HG03457 (cell line): Measurements from ENCODE around the gene ODC1.
"Not testable (repeated sequence)": the region's sequence is repeated elsewhere in the genome, so short reads cannot be mapped to it uniquely, and the experiment has no call there.

Experiments
- ATAC-seq: cut with Tn5 transposase; IDR thresholded peaks from one replicate; pipeline ENCODE4 v1.9.1; 2021; ENCODE audit warnings: moderate number of reproducible peaks; ENCODE audit not compliant: unreplicated experiment

ODC1 gene

DNA sequence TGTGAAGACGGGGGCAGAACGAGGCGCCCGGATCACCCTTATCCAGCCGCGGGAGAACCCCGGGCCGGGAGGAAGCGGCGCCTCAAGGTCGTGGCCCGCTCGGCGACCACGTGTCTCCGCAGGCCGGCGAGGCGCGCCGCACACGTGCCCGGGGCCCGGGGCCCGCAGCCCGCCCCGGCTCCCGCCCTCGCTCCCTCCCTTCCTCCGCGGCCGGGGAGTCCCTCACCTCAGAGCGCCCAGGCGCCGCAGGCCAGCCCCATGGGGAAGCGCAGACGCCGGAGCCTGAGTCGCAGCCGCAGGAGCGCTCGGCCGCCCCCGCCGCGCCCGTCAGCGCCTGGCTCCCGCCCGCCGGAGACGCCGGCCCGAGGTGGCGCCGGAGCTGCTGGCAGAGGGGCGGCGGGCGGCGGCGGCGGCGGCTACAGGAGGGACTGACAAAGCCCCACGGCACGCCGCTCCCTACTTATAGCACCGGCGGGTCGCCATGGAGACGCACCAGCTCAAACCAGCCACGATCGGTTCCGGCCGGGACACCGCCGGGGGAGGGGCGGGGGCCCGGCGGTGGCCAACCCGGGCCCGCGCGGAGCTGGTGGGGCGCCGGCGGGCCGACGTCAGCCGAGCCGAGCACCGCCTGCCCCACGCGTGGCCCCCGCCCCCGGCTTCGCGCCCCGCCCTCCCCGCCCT, at the start of gene ODC1:
Gene ODC1 (minus strand): TSS at position 433 of the 681 bp plus-strand sequence. CDS start 3,295 bp downstream, outside the sequence.
- peak; percentile 57 for ATAC-seq

DNA sequence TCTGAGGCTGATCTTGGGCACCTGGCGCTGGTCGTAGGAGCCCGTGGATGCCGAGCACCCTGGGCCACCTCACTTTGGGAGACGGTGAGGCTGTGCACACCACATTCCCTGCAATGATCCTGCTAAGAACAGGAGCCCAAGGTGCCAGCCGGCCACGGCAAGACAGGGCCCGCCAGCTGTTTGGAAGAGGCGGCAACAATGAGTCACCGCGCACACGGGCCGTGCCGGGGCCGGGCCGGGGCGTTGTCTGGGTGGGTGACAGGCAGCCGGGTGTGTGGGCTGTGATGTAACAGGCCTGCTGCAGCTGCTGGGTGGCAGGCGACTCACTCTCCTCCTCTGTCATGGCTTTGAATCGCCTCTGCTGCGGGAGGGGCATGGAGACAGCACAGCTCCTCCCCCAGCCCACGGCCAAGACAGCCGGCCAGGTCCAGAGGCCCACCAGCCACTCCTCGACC, 49.7 kb upstream of the ODC1 start:
- no peak for ATAC-seq

DNA sequence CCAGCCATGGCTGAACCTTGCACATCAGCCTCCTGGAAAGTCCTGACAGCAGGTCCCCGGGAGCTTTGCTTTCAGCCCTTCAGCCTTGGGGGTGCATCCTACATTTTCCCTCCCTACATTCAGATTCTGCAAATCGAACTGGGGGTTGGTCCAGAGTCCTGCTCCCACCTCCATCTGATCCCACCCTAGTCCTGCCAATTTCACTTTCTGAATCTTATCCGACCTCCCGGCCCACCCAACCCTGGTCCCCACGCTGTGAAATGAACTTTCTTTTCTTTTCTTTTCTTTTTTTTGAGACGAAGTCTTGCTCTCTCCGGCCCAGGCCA, 47.8 kb upstream of the ODC1 start:
- no peak for ATAC-seq

DNA sequence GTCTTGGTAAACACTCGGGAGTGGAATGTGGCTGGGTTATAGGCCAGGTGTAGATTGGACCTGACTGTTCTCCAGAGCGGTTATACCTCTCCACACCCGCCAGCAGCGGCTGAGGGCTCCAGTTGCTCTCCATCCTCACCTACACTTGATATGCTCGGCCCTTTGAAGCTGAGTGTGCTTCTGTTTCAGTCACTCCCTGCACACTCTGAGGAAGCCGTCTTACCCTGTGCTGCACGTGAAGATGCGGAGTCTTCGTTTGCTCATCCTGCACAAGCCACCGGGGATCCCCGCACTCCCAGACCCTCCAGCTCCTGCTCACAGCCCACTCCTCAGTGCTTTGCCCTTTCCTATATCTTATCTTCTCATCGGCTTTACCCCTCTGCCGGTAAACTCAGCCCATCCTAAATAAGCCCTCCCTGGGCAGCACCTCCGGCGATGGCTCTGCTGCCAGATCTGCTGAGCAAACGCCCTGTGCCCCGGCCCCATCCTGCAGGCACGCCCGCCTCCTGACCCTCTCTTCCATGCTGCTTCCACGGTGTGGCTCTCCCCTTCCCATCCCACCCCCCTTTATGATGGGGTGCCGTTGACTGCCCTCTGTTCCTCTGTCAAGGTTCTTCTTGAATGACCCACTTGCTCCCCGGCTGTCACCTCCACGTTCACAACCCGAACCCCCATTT, 47.3 kb upstream of the ODC1 start:
- no peak for ATAC-seq

DNA sequence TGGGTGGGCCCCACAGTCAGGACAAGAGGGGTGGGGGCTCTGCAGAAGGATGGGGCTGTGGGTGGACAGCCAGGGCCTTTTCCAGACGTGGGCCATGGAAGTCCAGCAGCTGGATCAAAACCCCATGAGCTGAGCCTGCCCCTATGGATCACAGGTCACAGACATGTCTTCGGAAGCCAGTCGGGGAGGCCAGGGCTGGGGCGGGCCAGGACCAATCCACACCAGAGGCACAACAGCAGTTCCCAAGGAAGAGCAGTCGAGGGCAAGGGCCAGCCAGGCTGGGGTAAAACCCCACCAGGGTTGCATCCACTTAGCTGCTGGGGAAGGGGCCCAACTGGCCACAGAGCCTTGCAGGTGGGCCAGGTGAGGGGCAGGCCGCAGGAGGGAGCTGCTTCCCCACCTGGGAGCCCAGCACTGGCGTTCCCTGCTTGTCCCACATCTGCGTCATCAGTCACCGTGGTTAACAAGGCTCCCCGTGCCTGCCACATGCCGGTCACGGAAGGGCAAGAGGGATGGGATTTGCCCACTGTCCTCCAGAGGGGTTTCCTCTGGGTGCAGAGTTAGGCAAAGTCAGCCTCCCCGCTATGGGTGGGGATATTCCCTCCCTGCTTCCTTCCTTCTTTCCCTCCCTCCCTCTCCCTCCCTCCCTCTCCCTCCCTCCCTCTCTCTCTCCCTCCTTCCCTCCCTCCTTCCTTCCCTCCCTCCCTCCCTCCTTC, 46.4 kb upstream of the ODC1 start:
- ATAC-seq, result no peak

DNA sequence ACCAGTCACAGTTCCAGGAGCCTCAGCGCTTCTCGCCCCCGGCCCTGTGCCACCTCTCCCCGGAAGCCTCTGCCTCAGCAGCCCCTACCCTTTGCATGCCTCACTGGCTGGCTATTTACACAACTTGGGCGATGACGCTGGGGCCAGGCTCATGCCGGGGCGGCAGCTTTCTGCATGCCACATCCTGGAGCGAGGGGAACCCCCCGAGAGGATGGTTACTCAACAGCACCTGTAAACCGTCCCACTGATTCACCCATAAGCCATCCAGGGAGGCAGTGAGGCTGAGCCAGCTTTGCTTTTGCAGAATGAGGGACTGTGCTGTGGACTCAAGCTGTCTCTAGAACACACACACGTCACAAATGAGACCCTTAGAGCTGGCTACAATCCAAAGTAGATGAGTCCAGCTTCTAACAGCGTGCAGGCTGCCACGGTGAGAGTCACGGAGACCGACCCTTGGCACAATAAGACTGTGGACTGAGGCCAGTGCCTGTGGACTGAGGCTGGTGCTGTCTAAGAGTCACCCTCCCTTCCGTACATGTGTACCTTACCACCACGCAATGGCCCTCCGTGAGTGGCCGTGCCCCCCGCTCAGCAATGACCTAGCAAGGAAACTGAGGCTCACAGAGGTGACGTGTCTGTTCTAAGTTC, 45.6 kb upstream of the ODC1 start:
- peak; percentile 97 for ATAC-seq

DNA sequence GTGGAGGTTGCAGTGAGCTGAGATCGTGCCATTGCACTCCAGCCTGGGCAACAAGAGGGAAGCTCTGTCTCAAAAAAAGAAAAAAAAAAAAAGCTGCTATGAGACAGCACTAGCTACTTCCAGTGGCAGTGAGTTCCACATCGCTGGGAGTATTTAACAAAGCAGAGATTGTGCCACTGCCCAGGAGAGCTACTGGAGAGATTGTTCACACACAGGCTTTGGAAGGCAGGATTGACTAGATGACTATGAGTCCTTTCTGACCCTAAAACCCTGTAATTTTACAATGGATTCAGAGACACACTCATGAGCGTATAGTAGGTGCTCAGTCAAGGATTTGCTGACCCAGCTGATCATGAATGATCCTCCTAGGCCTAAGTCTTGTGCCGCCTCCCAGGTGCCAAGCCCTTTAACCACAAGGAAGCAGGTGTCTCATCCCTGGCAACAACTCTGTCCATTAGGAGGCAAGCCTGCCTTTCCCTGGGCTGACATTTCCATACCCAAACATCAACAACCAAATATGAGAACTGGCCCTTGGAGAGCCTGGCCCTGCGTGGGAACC, 45.0 kb upstream of the ODC1 start:
- no peak for ATAC-seq

DNA sequence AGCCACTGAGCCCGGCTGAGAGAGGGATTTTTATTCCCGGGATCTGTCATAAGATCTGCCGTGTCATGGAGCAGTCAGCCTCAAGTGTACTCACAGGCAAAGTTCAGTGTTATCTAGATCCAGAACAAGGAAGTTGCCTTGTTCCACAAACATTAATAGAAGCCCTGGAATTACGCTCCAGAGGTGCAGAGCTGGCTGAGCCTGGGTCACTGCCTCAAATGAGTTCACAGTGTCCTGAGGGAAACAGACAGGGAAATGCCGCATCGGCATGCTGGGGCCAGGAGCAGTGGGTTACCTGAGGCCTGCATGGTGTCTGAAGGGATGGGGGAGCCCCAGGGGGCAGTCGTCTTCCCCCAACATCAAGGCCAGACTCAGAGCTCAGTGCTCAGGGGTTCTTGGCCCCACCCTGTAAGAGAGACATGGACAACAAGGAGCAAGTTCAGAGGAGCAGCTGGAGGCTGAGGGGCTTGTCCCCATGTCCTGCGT, 42.7 kb upstream of the ODC1 start:
- no peak for ATAC-seq

DNA sequence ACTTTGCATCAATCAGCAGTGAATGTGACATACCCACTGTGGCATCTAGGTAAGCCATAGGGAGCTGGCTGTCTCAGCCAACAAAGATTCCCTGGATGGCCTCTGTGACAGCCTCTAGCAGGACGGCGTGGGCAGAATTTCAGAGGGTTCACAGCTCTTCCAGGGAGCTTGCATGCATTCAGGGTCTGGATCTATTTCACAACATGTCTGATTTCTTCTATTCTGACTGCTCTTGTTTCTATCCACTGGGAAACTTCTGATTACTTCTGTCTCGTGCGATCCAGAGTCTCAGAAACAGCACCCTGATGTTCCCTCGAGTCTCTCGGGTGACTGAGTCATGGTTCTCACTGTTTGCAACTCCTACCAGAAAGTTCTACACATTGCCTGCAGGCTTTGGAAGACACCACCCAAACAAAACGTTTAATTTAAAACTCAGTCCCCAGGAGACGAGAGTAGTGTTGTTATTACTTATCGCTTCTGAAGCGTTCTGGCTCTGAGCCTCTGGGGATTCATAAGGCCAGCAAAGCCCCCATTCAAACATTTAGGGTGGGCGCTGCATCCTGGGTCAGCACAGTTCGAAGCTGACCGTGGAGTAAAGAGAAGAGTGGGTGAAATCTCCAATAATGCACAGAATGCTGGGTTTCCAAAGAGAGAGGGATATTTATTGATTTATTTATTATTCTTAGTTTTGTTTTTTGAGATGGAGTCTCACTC, 41.9 kb upstream of the ODC1 start:
- ATAC-seq, result no peak

DNA sequence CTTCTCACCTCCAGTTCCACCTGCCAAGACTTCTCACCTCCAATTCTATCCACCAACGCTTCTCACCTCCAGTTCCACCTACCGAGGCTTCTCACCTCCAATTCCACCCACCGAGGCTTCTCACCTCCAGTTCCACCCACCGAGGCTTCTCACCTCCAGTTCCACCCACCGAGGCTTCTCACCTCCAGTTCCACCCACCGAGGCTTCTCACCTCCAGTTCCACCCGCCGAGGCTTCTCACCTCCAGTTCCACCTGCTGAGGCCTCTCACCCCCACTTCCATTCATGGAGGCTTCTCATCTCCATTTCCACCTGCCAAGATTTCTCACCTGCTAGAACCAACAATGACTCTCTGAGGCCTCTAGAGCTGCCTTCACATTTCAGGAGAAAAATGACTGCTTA, 40.0 kb upstream of the ODC1 start:
- ATAC-seq, result not testable (repeated sequence)

DNA sequence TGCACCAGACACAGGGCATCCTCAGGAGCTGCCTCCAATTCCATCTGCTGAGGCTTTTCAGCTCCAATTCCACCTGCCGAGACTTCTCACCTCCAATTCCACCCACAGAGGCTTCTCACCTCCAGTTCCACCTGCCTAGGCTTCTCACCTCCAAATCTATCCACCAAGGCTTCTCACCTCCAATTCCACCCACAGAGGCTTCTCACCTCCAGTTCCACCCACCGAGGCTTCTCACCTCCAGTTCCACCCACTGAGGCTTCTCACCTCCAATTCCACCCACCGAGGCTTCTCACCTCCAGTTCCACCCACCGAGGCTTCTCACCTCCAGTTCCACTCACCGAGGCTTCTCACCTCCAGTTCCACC, 39.6 kb upstream of the ODC1 start:
- not testable (repeated sequence) for ATAC-seq

DNA sequence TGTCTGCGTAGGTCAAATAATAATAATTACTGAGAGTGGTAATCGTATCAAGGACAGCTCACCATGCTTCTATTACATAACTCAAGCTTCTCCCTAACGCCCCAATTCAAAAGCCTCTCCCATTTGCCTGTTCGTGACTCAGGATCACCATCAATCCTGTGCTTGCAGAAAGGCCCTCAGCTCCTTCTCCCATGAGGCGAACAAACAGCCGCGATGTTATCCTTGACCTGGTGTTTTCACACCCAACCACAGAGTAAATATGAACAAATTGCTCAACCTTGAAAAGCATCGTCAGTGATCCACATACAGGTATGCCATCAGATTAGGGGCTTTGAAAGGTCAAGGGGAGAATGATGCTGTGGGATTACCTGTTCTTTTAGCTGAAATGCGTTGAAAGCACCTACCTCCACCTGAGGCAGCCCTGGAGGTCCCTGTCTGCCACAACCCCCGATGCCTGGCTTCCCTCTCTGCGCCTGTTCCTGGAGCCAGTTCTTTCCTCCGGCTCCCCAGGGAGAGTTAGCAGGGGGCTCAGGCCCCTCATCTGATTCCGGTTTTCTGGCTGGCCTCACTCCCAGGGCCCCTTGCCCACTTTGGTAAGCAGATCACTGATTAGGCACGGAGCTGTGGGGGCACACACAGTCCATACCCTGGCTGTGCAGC, 39.1 kb upstream of the ODC1 start:
- ATAC-seq, result no peak

DNA sequence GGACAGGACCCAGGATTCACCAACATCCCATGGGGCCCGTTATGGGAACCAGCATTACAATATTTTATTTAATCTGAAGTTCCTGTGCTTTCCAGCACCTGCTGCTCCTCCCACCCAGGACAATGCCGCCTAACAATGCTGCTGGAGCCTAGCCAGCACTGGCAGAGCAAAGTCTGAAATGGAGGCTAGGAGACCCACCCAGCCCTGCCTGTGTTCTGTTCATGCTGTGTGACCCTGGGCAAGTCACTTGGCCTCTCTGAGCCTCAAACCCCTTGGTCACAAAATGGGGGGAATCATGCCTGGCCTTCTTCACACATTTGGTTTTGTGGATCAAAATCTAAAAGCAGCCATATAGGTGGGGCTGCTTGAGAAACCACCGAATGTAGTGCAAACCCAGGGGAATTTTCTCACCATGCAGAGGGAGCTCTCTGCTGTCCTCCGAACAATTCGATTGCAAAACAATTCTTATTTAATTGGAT, 38.5 kb upstream of the ODC1 start:
- ATAC-seq, result no peak

DNA sequence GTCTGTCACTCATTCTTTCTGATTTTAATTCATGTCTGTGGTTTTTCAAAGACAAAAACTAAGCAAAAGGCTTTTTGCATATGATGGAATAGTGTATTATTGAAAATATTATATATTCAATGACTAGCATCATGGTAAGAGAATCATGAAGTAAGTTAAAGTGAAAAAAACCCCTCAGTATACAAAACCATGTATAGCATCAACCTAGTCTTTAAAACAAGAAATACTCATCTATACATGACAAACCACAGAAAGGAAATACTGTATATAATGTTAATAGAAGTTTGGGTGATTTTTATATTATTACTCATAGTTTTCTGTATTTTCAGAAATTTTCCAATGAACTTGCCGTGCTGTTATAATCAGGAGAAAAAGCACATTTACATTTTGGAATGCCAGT, 38.0 kb upstream of the ODC1 start:
- no peak for ATAC-seq

DNA sequence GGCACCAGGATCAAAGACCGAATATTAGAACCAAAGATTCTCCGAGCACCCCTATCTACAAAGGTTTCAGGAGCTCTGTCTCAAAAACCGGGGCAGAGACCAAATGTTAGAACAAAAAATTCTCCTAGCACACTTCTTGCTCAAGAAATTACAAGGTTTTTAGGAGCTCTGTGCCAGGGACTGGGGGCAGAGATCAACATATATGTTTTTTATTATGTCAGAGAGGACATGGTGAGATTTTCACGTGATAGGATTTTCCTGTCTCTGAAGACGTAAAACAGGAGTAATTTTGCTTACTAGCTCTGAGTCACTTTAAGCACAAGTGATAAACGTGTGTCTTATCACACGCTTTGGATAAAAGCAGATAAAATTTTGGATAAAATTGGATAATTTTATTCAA, 34.8 kb upstream of the ODC1 start:
- no peak for ATAC-seq

DNA sequence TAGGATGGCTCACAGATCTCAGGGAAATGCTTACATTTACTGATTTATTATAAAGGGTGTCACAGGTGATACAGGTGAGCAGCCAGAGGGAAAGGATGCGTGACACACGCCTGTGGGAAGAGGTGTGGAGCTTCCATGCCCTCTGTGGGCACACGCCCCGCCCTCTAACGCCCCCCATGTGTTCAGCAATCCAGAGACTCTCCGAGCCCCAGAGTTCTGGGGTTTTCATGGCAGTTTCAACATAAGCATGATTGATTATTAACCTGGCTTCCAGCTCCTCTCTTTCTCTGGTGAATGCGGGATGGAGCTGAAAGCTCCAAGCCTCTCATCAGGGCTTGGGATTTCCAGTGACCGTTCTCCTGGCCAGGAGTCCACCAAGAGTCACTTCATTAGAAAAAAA, 34.3 kb upstream of the ODC1 start:
- no peak for ATAC-seq

DNA sequence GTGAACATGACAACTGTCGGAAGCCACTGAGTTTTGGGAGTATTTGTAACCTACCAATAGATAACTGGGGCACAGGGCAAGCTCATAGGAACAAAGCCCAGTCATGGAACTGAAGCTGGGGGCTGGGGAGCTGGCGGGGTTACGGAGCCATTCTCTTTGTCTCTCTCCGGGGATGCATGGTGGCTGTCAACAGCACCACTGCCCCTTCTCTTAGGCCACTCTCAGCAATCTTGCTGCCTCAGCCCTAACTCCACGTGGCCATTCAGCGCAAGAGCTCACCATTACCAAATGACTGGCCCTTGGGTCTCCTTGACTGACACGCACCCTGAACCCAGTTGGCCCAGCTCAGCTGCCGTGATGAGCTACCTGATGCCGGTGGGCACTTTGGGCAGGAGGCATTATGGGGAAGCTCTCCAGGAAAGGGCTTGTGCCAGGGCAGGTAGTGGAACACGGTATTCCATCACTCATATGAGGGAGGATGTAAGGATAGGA, 33.6 kb upstream of the ODC1 start:
- no peak for ATAC-seq

DNA sequence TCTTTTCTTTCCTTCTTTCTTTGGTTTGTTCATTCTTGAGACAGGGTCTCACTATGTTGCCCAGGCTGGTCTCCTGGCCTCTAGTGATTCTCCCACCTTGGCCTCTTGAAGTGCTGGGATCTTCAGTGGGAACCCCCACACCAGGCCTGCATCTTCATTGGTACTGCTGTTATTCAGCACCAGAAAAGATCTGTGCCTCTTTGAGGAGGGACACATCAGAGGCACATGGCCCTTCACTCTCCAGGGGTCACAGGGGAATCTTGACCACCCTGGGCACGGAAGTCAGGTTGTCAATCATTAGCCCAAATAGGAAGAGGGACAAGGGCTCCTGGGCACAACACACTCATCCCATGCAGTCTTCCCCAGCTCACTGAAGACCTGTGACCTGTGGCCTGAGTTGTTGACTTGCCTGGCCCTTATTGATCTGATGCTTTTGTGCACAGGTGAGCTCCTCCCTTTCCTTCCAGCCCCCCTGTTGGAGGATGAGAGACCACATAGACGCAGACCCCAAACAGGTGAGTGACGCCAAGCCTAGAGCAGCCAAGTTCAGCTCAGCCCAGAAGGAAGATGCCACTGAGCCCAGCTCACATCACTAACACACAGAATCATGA, 33.0 kb upstream of the ODC1 start:
- ATAC-seq, result no peak

DNA sequence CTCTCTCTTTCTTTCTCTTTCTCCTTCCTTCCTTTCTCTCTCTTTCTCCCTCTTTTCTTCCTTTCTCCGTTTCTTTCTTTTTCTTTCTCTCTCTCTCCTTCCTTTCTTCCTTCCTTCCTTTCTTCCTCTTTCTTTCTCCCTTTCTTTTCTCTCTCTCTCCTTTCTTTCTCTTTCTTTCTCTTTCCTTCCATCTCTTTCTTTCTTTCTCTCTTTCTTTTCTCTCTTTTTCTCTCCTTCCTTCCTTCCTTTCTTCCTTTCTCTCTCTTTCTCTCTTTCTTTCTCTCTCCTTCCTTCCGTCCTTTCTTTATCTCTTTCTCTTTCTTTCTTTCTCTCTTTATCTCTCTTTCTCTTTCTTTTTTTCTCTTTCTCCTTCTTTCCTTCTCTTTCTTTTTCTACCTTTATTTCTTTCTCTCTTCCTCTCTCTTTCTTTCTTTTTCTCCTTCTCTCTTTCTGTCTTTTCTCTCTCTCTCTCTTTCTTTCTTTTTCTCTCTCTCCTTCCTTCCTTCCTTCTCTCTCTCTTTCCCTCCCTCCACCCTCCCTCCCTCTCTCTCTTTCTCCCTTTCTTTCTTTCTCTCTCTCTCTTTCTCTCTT, 32.3 kb upstream of the ODC1 start:
- ATAC-seq, result no peak
